Cardiac fibroblast (primary cell): ENCODE measurements around the gene BAIAP3.
A peak's percentile ranks its signal among the peaks of the same experiment; 100 is the strongest.

ENCODE experiments used
- DNase-seq, 2 donors: peaks; one replicate each; pipeline versions ENCODE4 v3.0.0 to v3.0.0-alpha.2; 2010; ENCODE audit warnings: low read depth in 2 of 2
- H3K4me3 ChIP-seq, 2 donors: replicated peaks in 1 of 2; 1 replicate in 1 of 2; 2 replicates in 1 of 2; pipeline ENCODE4 v1.5.1; 2011; ENCODE audit warnings: low read depth in 2 of 2, low read length in 2 of 2, mild to moderate bottlenecking in 2 of 2, moderate library complexity in 1 of 2
- TF ChIP-seq, protein P1 (sequence below): IDR thresholded peaks from one replicate; pipeline ENCODE4 v1.5.1; 2011; ENCODE audit warnings: low read depth, mild to moderate bottlenecking, low read length, inconsistent platforms

BAIAP3 gene

DNA sequence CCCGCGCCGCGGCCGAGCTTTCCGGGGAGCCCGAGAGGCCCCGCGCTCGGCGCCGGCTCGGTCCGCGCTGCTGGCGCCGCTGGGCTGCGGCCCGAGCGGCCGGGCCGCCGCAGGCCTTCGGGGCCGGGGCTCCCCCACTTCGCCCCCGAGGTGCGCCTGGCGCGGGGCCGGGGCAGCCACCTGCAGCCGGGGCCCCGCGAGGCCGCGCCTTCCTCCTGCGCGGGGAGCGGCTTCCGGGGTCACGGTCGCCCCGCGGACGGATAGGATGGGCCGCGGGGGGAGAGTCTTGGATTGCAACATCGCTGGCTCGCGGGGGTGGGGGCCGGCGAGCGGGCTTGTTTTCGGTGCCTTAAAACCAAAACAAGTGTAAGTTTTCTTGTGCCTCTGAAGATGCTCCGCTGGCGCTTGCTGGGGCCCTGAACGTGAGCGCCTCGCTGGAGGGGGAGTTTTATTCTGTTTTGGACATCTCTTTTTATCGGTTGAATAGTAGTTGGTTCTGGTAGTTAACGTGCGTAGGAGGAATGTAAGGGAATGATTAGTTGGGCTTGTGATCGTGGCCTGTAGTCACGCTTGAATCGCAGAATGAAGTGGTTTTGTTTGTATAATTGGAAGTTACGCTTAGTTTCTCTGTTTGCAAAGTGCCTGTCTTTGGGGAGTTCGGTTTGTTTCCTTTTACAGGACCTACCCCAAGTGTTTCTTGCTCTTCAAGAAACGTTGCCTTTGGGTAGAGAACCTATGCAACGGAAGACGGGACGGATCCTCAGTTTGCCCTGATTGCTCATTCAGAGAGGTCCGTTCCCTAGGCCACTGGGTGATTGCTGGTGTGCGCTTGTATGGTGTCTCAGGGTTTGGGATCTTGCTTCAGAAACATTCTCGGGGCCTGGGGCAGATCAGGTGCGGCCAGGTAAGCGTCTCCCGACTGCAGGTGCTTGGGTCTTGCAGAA, 23.3 kb upstream of the BAIAP3 start:
- DNase-seq: peak; percentile 49 to 58
- TF ChIP-seq, protein P1, sequence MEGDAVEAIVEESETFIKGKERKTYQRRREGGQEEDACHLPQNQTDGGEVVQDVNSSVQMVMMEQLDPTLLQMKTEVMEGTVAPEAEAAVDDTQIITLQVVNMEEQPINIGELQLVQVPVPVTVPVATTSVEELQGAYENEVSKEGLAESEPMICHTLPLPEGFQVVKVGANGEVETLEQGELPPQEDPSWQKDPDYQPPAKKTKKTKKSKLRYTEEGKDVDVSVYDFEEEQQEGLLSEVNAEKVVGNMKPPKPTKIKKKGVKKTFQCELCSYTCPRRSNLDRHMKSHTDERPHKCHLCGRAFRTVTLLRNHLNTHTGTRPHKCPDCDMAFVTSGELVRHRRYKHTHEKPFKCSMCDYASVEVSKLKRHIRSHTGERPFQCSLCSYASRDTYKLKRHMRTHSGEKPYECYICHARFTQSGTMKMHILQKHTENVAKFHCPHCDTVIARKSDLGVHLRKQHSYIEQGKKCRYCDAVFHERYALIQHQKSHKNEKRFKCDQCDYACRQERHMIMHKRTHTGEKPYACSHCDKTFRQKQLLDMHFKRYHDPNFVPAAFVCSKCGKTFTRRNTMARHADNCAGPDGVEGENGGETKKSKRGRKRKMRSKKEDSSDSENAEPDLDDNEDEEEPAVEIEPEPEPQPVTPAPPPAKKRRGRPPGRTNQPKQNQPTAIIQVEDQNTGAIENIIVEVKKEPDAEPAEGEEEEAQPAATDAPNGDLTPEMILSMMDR: no peak
- H3K4me3 ChIP-seq: peak overlapping the region; percentile 74 to 75

- TF ChIP-seq, protein P1: no peak
- peak overlapping the region; percentile 74 to 75 for H3K4me3 ChIP-seq
- peak; percentile 22 to 31 for DNase-seq
Measured at GRCh38 chr16:1310832-1311200, 22.6 kb upstream of the BAIAP3 start.

DNA sequence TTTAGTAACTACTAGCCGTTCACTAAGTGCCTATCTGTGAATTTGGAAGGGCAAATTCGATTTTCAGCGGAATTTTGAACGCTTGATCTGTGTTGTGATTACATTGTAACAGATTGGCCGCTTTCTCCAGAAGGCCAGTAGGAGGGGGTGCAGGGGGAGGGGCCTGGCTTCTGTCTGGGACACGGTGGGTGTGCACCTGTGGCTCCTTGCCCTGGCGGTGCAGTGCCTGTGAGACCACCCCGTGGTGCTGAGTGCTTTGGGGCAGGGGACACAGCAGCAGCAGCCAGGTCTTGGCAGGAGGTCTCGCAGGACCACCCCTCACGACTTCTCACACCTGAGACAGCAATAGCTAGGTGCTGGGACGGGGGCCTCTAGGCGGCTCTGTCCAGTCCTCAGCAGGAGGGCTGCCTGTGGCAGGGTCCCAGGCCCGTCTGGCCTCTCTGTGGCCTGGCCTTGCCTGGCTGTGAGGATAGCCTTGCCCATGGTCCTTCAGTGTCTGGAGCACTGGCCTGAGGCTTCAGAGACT, 22.2 kb upstream of the BAIAP3 start:
- no peak for DNase-seq
- TF ChIP-seq, protein P1: no peak
- H3K4me3 ChIP-seq: peak overlapping the region; percentile 74 to 75

DNA sequence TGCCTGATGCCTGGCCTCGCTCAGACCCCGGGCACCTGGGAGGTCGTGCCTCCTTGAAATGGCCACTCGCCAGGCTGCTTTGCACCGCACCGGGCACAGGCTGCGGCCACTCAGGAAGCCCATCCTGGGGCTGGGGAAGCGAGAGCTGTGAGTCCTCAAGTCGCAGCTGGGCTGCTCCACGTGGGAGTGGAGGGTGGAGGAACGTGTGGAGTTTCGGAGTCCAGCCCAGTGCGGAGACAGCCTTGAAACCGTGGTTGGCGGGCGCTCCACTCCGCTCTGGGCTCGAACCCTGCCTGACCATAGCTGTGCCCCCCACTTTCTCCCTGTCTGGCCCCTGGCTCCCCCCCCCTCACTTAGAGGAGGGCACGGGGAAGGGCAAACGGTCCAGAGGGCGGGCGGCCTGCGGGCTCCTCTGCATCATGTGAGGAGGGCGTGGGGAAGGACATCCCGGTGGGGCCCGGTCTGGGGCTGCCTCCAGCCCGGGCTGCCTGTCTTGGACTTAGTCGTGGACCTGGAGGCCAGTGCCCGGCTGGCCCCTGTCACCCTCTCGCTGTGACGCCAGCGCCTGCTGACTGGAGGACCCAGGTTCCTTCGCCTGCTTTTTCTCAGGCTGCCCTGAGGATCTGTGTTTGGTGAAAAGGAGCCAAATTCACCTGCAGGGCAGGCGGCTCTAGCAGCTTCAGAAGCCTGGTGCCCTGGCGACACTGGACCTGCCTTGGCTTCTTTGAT, 21.5 kb upstream of the BAIAP3 start:
- TF ChIP-seq, protein P1: no peak
- H3K4me3 ChIP-seq: peak overlapping the region; percentile 74 to 75
- DNase-seq: peak; percentile 28 to 40

- H3K4me3 ChIP-seq: peak overlapping the region in 1 of 2 donors; percentile 74
- DNase-seq: no peak
- TF ChIP-seq, protein P1: no peak
Measured at GRCh38 chr16:1312467-1312816, 21.0 kb upstream of the BAIAP3 start.

- no peak overlapping the region for H3K4me3 ChIP-seq
- no peak for DNase-seq
- TF ChIP-seq, protein P1: no peak
Measured at GRCh38 chr16:1312903-1313302, 20.5 kb upstream of the BAIAP3 start.
